Thyroid gland (tissue), 4 donors: Measurements from ENCODE around the gene THAP4.

Experiments used
- POLR2A ChIP-seq, 2 donors: fragments of 450-650 bp; IDR thresholded peaks; one replicate each; pipeline ENCODE4 v1.6.1; 2017; ENCODE audit warnings: antibody characterized with exemption in 2 of 2, mild to moderate bottlenecking in 2 of 2, moderate library complexity in 1 of 2
- TF ChIP-seq, protein P1 (sequence below), 6 experiments: fragments of 200-600 bp in 3 of 6; fragments of 450-650 bp in 3 of 6; sonication (generic) in 3 of 6; IDR thresholded peaks; one replicate each; pipeline ENCODE4 v1.5.1; 2016 to 2019; ENCODE audit warnings: antibody characterized with exemption in 6 of 6, mild to moderate bottlenecking in 2 of 6, inconsistent platforms in 1 of 6, moderate library complexity in 1 of 6

- TF ChIP-seq, protein P1, sequence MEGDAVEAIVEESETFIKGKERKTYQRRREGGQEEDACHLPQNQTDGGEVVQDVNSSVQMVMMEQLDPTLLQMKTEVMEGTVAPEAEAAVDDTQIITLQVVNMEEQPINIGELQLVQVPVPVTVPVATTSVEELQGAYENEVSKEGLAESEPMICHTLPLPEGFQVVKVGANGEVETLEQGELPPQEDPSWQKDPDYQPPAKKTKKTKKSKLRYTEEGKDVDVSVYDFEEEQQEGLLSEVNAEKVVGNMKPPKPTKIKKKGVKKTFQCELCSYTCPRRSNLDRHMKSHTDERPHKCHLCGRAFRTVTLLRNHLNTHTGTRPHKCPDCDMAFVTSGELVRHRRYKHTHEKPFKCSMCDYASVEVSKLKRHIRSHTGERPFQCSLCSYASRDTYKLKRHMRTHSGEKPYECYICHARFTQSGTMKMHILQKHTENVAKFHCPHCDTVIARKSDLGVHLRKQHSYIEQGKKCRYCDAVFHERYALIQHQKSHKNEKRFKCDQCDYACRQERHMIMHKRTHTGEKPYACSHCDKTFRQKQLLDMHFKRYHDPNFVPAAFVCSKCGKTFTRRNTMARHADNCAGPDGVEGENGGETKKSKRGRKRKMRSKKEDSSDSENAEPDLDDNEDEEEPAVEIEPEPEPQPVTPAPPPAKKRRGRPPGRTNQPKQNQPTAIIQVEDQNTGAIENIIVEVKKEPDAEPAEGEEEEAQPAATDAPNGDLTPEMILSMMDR (IDR thresholded peaks at IDR 0.05), result peak in 3 of 6 experiments; percentile 34 to 46 (median 40)
- TF ChIP-seq POLR2A (IDR thresholded peaks at IDR 0.05), result no peak
Measured at GRCh38 chr2:241598487-241598886, 38.5 kb downstream of the THAP4 start.
